Thoracic aorta (tissue), 2 donors: ENCODE data around the gene PLCB1. TPM values are rescaled to one million over a fixed set of nuclear protein-coding genes. Genes with fewer than 3 reads are reported as not detected.

Experiments
- ATAC-seq: fragments of 150-250 bp; one replicate; pipeline ENCODE4 v1.8.0; 2017; ENCODE audit warnings: low read depth; ENCODE audit not compliant: insufficient number of reproducible peaks, low FRiP score
- DNase-seq: peaks from one replicate; pipeline ENCODE4 v3.0.0-alpha.2; 2020; ENCODE audit warnings: low spot score
- H3K27ac ChIP-seq, 2 donors: fragments of 200-600 bp; sonication (generic); 1 replicate in 1 of 2; 2 replicates in 1 of 2; pipeline ENCODE4 v1.5.1; 2016; ENCODE audit warnings: mild to moderate bottlenecking in 2 of 2, moderate library complexity in 2 of 2
- H3K27me3 ChIP-seq: fragments of 200-600 bp; sonication (generic); replicated peaks from 2 replicates; pipeline ENCODE4 v1.6.0; 2016; ENCODE audit warnings: mild to moderate bottlenecking; ENCODE audit not compliant: insufficient read depth
- H3K36me3 ChIP-seq: fragments of 200-600 bp; sonication (generic); one replicate; pipeline ENCODE4 v1.5.1; 2016
- H3K4me1 ChIP-seq, 2 donors: fragments of 200-600 bp; sonication (generic); 1 replicate in 1 of 2; 2 replicates in 1 of 2; pipeline versions ENCODE4 v1.5.1 to v1.6.0; 2016; ENCODE audit warnings: low read depth in 2 of 2, mild to moderate bottlenecking in 1 of 2; ENCODE audit not compliant: control insufficient read depth in 1 of 2
- H3K4me3 ChIP-seq: fragments of 200-600 bp; sonication (generic); 2 replicates; pipeline ENCODE4 v1.5.1; 2016; ENCODE audit warnings: mild to moderate bottlenecking
- H3K9me3 ChIP-seq: fragments of 200-600 bp; sonication (generic); 2 replicates; pipeline ENCODE4 v1.5.1; 2016
- CTCF ChIP-seq: fragments of 200-600 bp; sonication (generic); IDR thresholded peaks from one replicate; pipeline ENCODE4 v1.5.1; 2019; ENCODE audit warnings: antibody characterized with exemption
- total RNA-seq, 2 donors: library from RNA; depleted of rRNA; stranded (reverse); fragments of >200 nt; gene quantifications; one replicate each; pipeline versions ENCODE4 v1.1.0 to v1.2.3, GENCODE V29; 2016

PLCB1 gene
- total RNA-seq, 2 donors from 2014 or later, result 10.8 to 16.3 TPM

- Histone ChIP-seq H3K4me1 (no peaks in the 10 kb centered on the region), H3K9me3 (peaks cover 4% of the 10 kb centered on the region), H3K27ac (no peak overlapping the region), H3K27me3 (no peaks in the 10 kb centered on the region), H3K36me3 (no peaks in the 10 kb centered on the region), H3K4me3 (no peak overlapping the region)
- TF ChIP-seq CTCF, result no peak
- no peak for ATAC-seq
- no peak for DNase-seq
These were observed 557.3 kb downstream of the PLCB1 start for GRCh38 chr20:8689337-8689736.

DNA sequence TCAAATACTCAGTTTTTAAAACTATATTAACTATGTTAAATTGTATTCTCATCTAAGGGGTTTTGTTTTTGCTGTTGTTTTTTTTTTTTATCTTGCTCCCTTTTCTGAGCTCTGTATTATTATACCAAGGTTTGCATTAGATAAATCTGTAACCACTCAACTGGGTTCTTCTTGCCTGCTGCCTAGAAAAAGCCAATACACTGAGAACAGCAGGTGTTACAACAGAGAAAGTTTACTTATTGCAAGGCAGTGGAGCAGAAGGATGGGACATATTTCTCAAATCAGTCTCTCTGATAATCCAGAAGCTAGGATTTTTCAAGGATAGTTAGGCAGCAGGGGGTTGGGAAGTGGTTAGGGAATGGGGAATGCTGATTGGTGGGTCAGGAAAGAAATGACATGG, 558.0 kb downstream of the PLCB1 start:
- DNase-seq, result no peak
- Histone ChIP-seq H3K27me3 (no peaks in the 10 kb centered on the region), H3K4me1 (no peaks in the 10 kb centered on the region), H3K36me3 (no peaks in the 10 kb centered on the region), H3K9me3 (peaks cover 4% of the 10 kb centered on the region), H3K4me3 (no peak overlapping the region), H3K27ac (no peak overlapping the region)
- TF ChIP-seq CTCF, result no peak
- no peak for ATAC-seq

- Histone ChIP-seq H3K27ac (no peak overlapping the region), H3K4me1 (no peaks in the 10 kb centered on the region), H3K36me3 (no peaks in the 10 kb centered on the region), H3K4me3 (no peak overlapping the region), H3K27me3 (no peaks in the 10 kb centered on the region), H3K9me3 (peaks cover 4% of the 10 kb centered on the region)
- no peak for ATAC-seq
- TF ChIP-seq CTCF, result no peak
- no peak for DNase-seq
These were observed 561.6 kb downstream of the PLCB1 start for GRCh38 chr20:8693709-8694108.

GRCh38 chr20:8700756-8701155, 568.7 kb downstream of the PLCB1 start:
- ATAC-seq, result no peak
- no peaks in the 10 kb centered on the region for H3K9me3 ChIP-seq
- no peak overlapping the region for H3K27ac ChIP-seq
- no peaks in the 10 kb centered on the region for H3K4me1 ChIP-seq
- no peaks in the 10 kb centered on the region for H3K27me3 ChIP-seq
- DNase-seq, result no peak
- no peak for TF ChIP-seq CTCF
- no peak overlapping the region for H3K4me3 ChIP-seq
- no peaks in the 10 kb centered on the region for H3K36me3 ChIP-seq

- ATAC-seq, result no peak
- DNase-seq, result no peak
- Histone ChIP-seq H3K4me3 (no peak overlapping the region), H3K9me3 (no peaks in the 10 kb centered on the region), H3K36me3 (no peaks in the 10 kb centered on the region), H3K27me3 (no peaks in the 10 kb centered on the region), H3K4me1 (no peaks in the 10 kb centered on the region), H3K27ac (no peak overlapping the region)
- no peak for TF ChIP-seq CTCF
These were observed 575.1 kb downstream of the PLCB1 start for GRCh38 chr20:8706961-8707700.
